Sigmoid colon (tissue), 3 donors: ENCODE results near the gene NCOA1.

ENCODE experiments used
- POLR2A ChIP-seq, 2 donors: fragments of 450-650 bp; IDR thresholded peaks; one replicate each; pipeline ENCODE4 v1.6.1; 2016; ENCODE audit warnings: antibody characterized with exemption in 2 of 2, mild to moderate bottlenecking in 2 of 2, moderate library complexity in 2 of 2
- TF ChIP-seq, protein P1 (sequence below), 4 experiments: fragments of 450-650 bp in 3 of 4; fragments of 200-600 bp in 1 of 4; IDR thresholded peaks; one replicate each; pipeline ENCODE4 v1.5.1; 2016 to 2019; ENCODE audit warnings: antibody characterized with exemption in 4 of 4, mild to moderate bottlenecking in 3 of 4, moderate library complexity in 2 of 4

DNA sequence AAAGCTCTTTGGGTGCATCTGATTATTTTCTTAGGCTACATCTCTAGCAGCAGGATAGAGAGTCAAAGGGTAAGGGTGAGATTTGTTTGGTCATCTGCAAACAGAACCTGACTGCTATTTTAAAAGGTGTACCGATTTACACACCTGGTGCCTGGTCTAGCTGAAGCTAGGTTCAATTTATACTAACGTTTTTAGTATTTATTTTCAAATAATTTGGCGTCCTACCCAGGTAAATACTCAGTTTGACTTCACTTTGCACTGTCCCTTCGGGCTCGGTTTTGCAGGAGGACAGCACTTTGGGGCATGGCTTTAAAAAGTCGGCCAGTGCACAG, 301.5 kb downstream of the NCOA1 start:
- TF ChIP-seq, protein P1, sequence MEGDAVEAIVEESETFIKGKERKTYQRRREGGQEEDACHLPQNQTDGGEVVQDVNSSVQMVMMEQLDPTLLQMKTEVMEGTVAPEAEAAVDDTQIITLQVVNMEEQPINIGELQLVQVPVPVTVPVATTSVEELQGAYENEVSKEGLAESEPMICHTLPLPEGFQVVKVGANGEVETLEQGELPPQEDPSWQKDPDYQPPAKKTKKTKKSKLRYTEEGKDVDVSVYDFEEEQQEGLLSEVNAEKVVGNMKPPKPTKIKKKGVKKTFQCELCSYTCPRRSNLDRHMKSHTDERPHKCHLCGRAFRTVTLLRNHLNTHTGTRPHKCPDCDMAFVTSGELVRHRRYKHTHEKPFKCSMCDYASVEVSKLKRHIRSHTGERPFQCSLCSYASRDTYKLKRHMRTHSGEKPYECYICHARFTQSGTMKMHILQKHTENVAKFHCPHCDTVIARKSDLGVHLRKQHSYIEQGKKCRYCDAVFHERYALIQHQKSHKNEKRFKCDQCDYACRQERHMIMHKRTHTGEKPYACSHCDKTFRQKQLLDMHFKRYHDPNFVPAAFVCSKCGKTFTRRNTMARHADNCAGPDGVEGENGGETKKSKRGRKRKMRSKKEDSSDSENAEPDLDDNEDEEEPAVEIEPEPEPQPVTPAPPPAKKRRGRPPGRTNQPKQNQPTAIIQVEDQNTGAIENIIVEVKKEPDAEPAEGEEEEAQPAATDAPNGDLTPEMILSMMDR (IDR thresholded peaks at IDR 0.05): no peak
- TF ChIP-seq POLR2A (IDR thresholded peaks at IDR 0.05): no peak
